Measurements from ENCODE around the gene ZNF200. TPM values are rescaled to one million over a fixed set of nuclear protein-coding genes. Genes with fewer than 3 reads are reported as not detected.

The ZNF200 gene
- total RNA-seq, 1 experiment from 2014 or later, result 13.0 TPM

GRCh38 chr16:3188925-3189825, 45.8 kb downstream of the ZNF200 start:
- H3K4me1 ChIP-seq (ENCODE audit: insufficient read depth, low read length, poor library complexity, severe bottlenecking), result peaks cover 16% of the 10 kb centered on the region
- H3K9me3 ChIP-seq (ENCODE audit: low read depth, low read length, poor library complexity, severe bottlenecking), result no peaks in the 10 kb centered on the region
- DNase-seq (ENCODE audit: low spot score), result peak; percentile 89
- CTCF ChIA-PET, result interaction anchor here (0.6 kb wide), 1 partner anchor 214 kb away, joined by 3 read pairs; no protein-coding TSS in a partner anchor
- H3K4me3 ChIP-seq (ENCODE audit: low read depth, low read length, poor library complexity, severe bottlenecking), result peak overlapping the region; percentile 75
- H3K27me3 ChIP-seq (replicated peaks; ENCODE audit: insufficient read depth, low read depth, low read length, poor library complexity), result no peaks in the 10 kb centered on the region
- H3K36me3 ChIP-seq (ENCODE audit: insufficient read depth, low read length, poor library complexity, severe bottlenecking), result no peaks in the 10 kb centered on the region
- TF ChIP-seq CTCF (conservative IDR thresholded peaks at IDR 0.05; ENCODE audit: low read depth, low read length), result no peak
- TF ChIP-seq EZH2 (IDR thresholded peaks at IDR 0.05; ENCODE audit: borderline replicate concordance, low read depth, low read length, poor library complexity, severe bottlenecking), result no peak
- intact Hi-C loops (cut with micrococcal nuclease; ENCODE audit: unreplicated experiment), result loop anchor here (2.0 kb wide), 2 partner anchors 38 to 312 kb away; partner anchors contain the start of gene CLUAP1
- no TSS peak for BruUV-seq (replicated peaks)
- POLR2A ChIA-PET (ENCODE audit: low non-redundant PET), result no interaction called here
- peak overlapping the region; percentile 24 for H3K27ac ChIP-seq (ENCODE audit: low read depth, low read length, poor library complexity, severe bottlenecking)

- intact Hi-C loops (cut with micrococcal nuclease; ENCODE audit: unreplicated experiment), result loop anchor here (2.0 kb wide), 2 partner anchors 38 to 312 kb away; partner anchors contain the start of gene CLUAP1
- H3K36me3 ChIP-seq (ENCODE audit: insufficient read depth, low read length, poor library complexity, severe bottlenecking), result no peaks in the 10 kb centered on the region
- no peak for DNase-seq (ENCODE audit: low spot score)
- peak overlapping the region; percentile 75 for H3K4me3 ChIP-seq (ENCODE audit: low read depth, low read length, poor library complexity, severe bottlenecking)
- POLR2A ChIA-PET (ENCODE audit: low non-redundant PET), result no interaction called here
- no TSS peak for BruUV-seq (replicated peaks)
- peak overlapping the region; percentile 9 for H3K27ac ChIP-seq (ENCODE audit: low read depth, low read length, poor library complexity, severe bottlenecking)
- no peaks in the 10 kb centered on the region for H3K9me3 ChIP-seq (ENCODE audit: low read depth, low read length, poor library complexity, severe bottlenecking)
- no peak for TF ChIP-seq CTCF (conservative IDR thresholded peaks at IDR 0.05; ENCODE audit: low read depth, low read length)
- TF ChIP-seq EZH2 (IDR thresholded peaks at IDR 0.05; ENCODE audit: borderline replicate concordance, low read depth, low read length, poor library complexity, severe bottlenecking), result no peak
- H3K4me1 ChIP-seq (ENCODE audit: insufficient read depth, low read length, poor library complexity, severe bottlenecking), result peaks cover 16% of the 10 kb centered on the region
- no peaks in the 10 kb centered on the region for H3K27me3 ChIP-seq (replicated peaks; ENCODE audit: insufficient read depth, low read depth, low read length, poor library complexity)
- CTCF ChIA-PET, result interaction anchor here (0.6 kb wide), 1 partner anchor 214 kb away, joined by 3 read pairs; no protein-coding TSS in a partner anchor
Measured at GRCh38 chr16:3188675-3188924, 46.4 kb downstream of the ZNF200 start.

GRCh38 chr16:3187798-3188674, 46.9 kb downstream of the ZNF200 start, which contains the start of gene OR1F1:
OR1F1 (plus strand) TSS chr16:3188204.
- intact Hi-C loops (cut with micrococcal nuclease; ENCODE audit: unreplicated experiment), result loop anchor here (2.0 kb wide), 2 partner anchors 37 to 313 kb away; partner anchors contain the start of gene CLUAP1
- H3K27ac ChIP-seq (ENCODE audit: low read depth, low read length, poor library complexity, severe bottlenecking), result peak within 1 kb of the TSS; percentile 24
- POLR2A ChIA-PET (ENCODE audit: low non-redundant PET), result no interaction called here

More at GRCh38 chr16:3187798-3188674, 46.9 kb downstream of the ZNF200 start, which contains the start of gene OR1F1:
- no peak for TF ChIP-seq EZH2 (IDR thresholded peaks at IDR 0.05; ENCODE audit: borderline replicate concordance, low read depth, low read length, poor library complexity, severe bottlenecking)
- no peak for TF ChIP-seq CTCF (conservative IDR thresholded peaks at IDR 0.05; ENCODE audit: low read depth, low read length)
- BruUV-seq (replicated peaks), result no TSS peak
- H3K36me3 ChIP-seq (ENCODE audit: insufficient read depth, low read length, poor library complexity, severe bottlenecking), result no peaks in the 10 kb centered on the region
- no peaks in the 10 kb centered on the region for H3K9me3 ChIP-seq (ENCODE audit: low read depth, low read length, poor library complexity, severe bottlenecking)
- peak; percentile 88 for DNase-seq (ENCODE audit: low spot score)
- H3K27me3 ChIP-seq (replicated peaks; ENCODE audit: insufficient read depth, low read depth, low read length, poor library complexity), result no peaks in the 10 kb centered on the region
- CTCF ChIA-PET, result no interaction called here
- peaks cover 16% of the 10 kb centered on the region for H3K4me1 ChIP-seq (ENCODE audit: insufficient read depth, low read length, poor library complexity, severe bottlenecking)
- H3K4me3 ChIP-seq (ENCODE audit: low read depth, low read length, poor library complexity, severe bottlenecking), result peak within 1 kb of the TSS; percentile 75

Measured in A673 (cell line).